Measurements from ENCODE around the gene MAML3. TPM values are rescaled to one million over a fixed set of nuclear protein-coding genes. Genes with fewer than 3 reads are reported as not detected.

The MAML3 gene
- total and polyA plus RNA-seq, 10 donors = 0.63 to 18.4 (median 12.7) TPM

DNA sequence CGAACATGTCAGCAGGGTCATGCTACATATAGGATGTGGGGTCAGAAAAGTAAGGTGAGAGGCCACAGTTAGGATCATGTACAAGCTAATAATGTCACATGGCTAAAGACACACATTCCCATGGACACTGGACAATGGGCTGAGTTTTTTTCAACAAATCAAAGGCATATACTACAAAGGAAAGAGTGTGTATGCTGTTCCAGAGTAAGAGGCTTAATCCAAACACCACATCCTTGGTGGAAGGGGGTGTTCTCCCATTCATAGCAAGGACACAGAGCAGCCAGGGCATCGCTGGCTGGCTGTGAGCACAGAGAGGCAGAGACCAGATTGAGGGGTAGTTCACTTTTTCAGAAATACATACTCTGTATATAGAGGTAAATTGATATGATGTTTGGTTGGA, 356.7 kb downstream of the MAML3 start:
- WGBS, 5 donors = 83 to 97% (median 89%) methylated on average over 2 of the region's 2 CpGs
- H3K27me3 ChIP-seq (replicated peaks in 1 of 7) = no peaks in the 10 kb centered on the region
- intact Hi-C loops (cut with DNase I; ENCODE audit: low total_unique reads) = no loop called here
- H3K36me3 ChIP-seq = no peaks in the 10 kb centered on the region
- H3K4me3 ChIP-seq = no peak overlapping the region
- no peaks in the 10 kb centered on the region for H3K9me3 ChIP-seq
- H3K4me1 ChIP-seq = peaks cover 0 to 14% (median 3%) of the 10 kb centered on the region in 6 donors
- no peak for TF ChIP-seq POLR2AphosphoS5 (IDR thresholded peaks at IDR 0.05)
- TF ChIP-seq POLR2A (IDR thresholded peaks at IDR 0.05) = no peak
- TF ChIP-seq, protein P1, sequence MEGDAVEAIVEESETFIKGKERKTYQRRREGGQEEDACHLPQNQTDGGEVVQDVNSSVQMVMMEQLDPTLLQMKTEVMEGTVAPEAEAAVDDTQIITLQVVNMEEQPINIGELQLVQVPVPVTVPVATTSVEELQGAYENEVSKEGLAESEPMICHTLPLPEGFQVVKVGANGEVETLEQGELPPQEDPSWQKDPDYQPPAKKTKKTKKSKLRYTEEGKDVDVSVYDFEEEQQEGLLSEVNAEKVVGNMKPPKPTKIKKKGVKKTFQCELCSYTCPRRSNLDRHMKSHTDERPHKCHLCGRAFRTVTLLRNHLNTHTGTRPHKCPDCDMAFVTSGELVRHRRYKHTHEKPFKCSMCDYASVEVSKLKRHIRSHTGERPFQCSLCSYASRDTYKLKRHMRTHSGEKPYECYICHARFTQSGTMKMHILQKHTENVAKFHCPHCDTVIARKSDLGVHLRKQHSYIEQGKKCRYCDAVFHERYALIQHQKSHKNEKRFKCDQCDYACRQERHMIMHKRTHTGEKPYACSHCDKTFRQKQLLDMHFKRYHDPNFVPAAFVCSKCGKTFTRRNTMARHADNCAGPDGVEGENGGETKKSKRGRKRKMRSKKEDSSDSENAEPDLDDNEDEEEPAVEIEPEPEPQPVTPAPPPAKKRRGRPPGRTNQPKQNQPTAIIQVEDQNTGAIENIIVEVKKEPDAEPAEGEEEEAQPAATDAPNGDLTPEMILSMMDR (IDR thresholded peaks at IDR 0.05 in 8 of 11, conservative IDR thresholded peaks at IDR 0.05 in 3 of 11) = no peak
- no peak overlapping the region for H3K27ac ChIP-seq
- no peak for DNase-seq

DNA sequence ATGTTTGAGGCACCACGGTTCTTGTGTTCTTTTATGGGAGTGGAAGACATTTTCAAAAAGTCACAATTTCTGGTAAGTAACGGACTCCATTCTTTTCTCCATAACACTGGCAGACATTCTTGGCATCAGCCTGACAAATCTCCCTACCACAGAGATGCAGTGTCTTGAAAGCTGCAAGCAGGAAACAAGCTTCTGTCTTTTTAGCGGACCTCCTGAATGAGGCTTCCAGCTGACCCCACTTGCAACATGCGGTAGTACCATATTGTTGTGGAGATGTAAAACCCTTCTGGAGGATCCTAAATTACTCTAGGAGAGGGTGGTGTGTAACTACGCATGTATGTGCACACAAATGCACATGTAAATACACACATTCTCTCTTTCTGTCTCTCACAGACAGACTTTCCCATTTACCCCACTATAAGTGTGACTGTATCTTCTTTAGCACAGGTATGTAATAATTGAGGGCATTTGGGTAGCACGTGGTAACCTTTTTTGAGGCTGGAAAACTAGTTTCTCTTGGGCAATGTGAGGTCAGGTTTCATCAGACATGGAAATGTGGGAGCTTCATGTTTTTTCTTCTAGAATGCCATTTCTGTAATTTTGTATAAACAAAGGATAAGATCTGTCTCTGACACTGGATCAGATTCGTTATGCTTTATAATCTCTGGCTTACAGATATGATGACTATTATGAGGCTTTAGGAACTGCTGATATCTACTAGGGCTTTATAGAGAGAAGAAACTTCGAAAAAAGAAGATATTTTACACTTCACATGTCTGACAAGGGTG, 358.3 kb downstream of the MAML3 start:
- no peaks in the 10 kb centered on the region for H3K36me3 ChIP-seq
- no peaks in the 10 kb centered on the region for H3K9me3 ChIP-seq
- intact Hi-C loops (cut with DNase I; ENCODE audit: low total_unique reads) = no loop called here
- TF ChIP-seq, protein P1 (IDR thresholded peaks at IDR 0.05 in 8 of 11, conservative IDR thresholded peaks at IDR 0.05 in 3 of 11) = no peak
- TF ChIP-seq POLR2AphosphoS5 (IDR thresholded peaks at IDR 0.05) (no peak), POLR2A (IDR thresholded peaks at IDR 0.05) (no peak)
- no peak overlapping the region for H3K4me3 ChIP-seq
- H3K27ac ChIP-seq = no peak overlapping the region
- 69 to 83% (median 75%) methylated on average over 8 of the region's 8 CpGs for WGBS, 5 donors
- no peak for DNase-seq
- no peaks in the 10 kb centered on the region for H3K27me3 ChIP-seq (replicated peaks in 1 of 7)
- H3K4me1 ChIP-seq = peaks cover 0 to 14% (median 3%) of the 10 kb centered on the region in 6 donors

DNA sequence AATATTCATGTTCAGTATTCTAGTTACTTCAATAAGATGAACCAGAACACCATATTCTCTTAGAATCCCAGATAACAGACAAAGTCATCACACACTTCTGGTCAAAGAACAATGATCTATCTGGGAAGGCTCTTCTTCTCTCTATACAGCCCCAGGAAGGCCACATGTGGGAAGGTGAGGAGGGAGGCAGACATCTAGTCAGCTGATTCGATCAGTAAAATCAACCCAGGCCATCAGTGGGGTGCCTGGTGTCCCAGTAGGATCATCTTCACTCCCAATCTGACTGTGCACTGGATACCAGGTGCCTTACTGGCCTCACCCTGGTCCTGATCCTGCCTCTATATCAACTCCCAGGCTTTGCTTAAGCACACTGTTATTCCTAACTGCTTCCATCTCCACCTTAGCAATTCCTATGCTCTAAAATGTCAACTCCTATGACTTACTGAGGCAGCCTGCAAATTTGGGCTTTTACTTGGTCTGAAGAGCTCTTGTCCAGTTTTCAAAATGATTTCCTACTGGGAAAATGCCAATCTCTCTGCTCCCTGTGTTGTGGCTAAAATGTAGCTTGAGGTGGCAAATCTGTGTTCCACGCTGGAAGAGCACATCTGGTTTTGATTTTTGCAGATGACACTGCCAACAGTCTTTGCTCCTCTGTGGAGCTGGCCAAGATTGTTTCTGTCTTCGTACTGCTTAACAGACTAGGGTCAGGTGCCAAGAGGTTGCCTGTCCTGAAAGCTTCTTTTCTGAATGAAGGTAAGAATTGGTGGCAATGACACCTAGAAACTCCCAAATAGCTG, 359.6 kb downstream of the MAML3 start:
- 62 to 91% (median 89%) methylated on average over 3 of the region's 3 CpGs for WGBS, 5 donors
- no peaks in the 10 kb centered on the region for H3K36me3 ChIP-seq
- H3K4me3 ChIP-seq = no peak overlapping the region
- H3K27ac ChIP-seq = no peak overlapping the region
- H3K4me1 ChIP-seq = peaks cover 0 to 11% (median 2%) of the 10 kb centered on the region in 6 donors
- no peaks in the 10 kb centered on the region for H3K9me3 ChIP-seq
- DNase-seq = no peak
- intact Hi-C loops (cut with DNase I; ENCODE audit: low total_unique reads) = no loop called here
- TF ChIP-seq POLR2AphosphoS5 (IDR thresholded peaks at IDR 0.05) (no peak), POLR2A (IDR thresholded peaks at IDR 0.05) (no peak)
- TF ChIP-seq, protein P1 (IDR thresholded peaks at IDR 0.05 in 8 of 11, conservative IDR thresholded peaks at IDR 0.05 in 3 of 11) = no peak
- H3K27me3 ChIP-seq (replicated peaks in 1 of 7) = no peaks in the 10 kb centered on the region

DNA sequence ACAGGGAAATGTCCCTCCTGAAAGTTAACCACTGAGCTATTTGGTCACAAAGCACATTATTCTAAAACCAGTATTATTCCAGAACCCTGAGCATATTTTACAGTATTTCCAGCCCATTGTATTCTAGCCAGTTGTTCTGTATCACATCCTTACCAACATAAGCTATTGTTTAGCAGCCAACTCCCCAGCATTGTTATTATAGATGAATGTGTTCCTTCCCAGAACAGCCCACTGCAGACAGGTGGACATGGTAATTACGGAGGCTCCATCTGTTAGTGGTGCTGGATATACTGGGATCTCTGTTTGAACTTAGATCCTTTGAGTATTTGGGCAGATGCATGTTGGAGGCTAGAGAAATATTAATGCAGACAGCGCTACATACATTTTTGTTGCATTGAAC, 362.3 kb downstream of the MAML3 start:
- Histone ChIP-seq H3K4me1 (peaks cover 0 to 16% (median 6%) of the 10 kb centered on the region in 6 donors), H3K27ac (no peak overlapping the region), H3K4me3 (no peak overlapping the region), H3K36me3 (no peaks in the 10 kb centered on the region), H3K27me3 (replicated peaks in 1 of 7) (no peaks in the 10 kb centered on the region), H3K9me3 (no peaks in the 10 kb centered on the region)
- no peak for DNase-seq
- 87 to 100% (median 93%) methylated on average over 2 of the region's 2 CpGs for WGBS, 5 donors
- TF ChIP-seq, protein P1 (IDR thresholded peaks at IDR 0.05 in 8 of 11, conservative IDR thresholded peaks at IDR 0.05 in 3 of 11) = no peak
- no peak for TF ChIP-seq POLR2AphosphoS5 (IDR thresholded peaks at IDR 0.05)
- no peak for TF ChIP-seq POLR2A (IDR thresholded peaks at IDR 0.05)
- intact Hi-C loops (cut with DNase I; ENCODE audit: low total_unique reads) = no loop called here

Measured in spleen (tissue), 11 donors.